ENCODE measurements around the gene PLCB4.

PLCB4 gene

GRCh38 chr20:9508696-9509178, 439.9 kb downstream of the PLCB4 start:
- DNase-seq, result no peak

GRCh38 chr20:9509246-9509645, 440.4 kb downstream of the PLCB4 start:
- DNase-seq, result no peak

GRCh38 chr20:9510911-9511310, 442.0 kb downstream of the PLCB4 start:
- DNase-seq, result no peak

- no peak for DNase-seq
Observed at GRCh38 chr20:9514072-9514460, 445.2 kb downstream of the PLCB4 start.

GRCh38 chr20:9514461-9515213, 445.8 kb downstream of the PLCB4 start, which contains the start of gene LAMP5:
LAMP5 (plus strand) TSS chr20:9514590; CDS start chr20:9514853, 263 bp downstream.
- no peak for DNase-seq

GRCh38 chr20:9515214-9515585, 446.3 kb downstream of the PLCB4 start:
- no peak for DNase-seq

GRCh38 chr20:9515741-9516233, 446.9 kb downstream of the PLCB4 start:
- no peak for DNase-seq

GRCh38 chr20:9516234-9516871, 447.5 kb downstream of the PLCB4 start:
- DNase-seq, result no peak

- DNase-seq, result no peak
Observed at GRCh38 chr20:9517297-9518162, 448.6 kb downstream of the PLCB4 start.

- DNase-seq, result no peak
Observed at GRCh38 chr20:9518576-9519175, 449.8 kb downstream of the PLCB4 start.

- DNase-seq, result no peak
Observed at GRCh38 chr20:9520086-9520485, 451.2 kb downstream of the PLCB4 start.

GRCh38 chr20:9523636-9524035, 454.7 kb downstream of the PLCB4 start:
- DNase-seq, result no peak
